ENCODE data around the gene ABHD10.

- TF ChIP-seq EZH2 (IDR thresholded peaks at IDR 0.05) (no peak), CTCF (IDR thresholded peaks at IDR 0.05) (no peak), EZH2phosphoT487 (IDR thresholded peaks at IDR 0.05) (no peak)
These were observed 3.7 kb upstream of the ABHD10 start for GRCh38 chr3:111975131-111975530.
